Esophagus mucosa (tissue), 1 donor: Measurements from ENCODE around the gene NCOR1. TPM values are rescaled to one million over a fixed set of nuclear protein-coding genes. Genes with fewer than 3 reads are reported as not detected.
"Not testable (repeated sequence)": the region's sequence is repeated elsewhere in the genome, so short reads cannot be mapped to it uniquely, and the experiment has no call there.

ENCODE experiments used
- ATAC-seq: fragments of 200-7000 bp; cut with Tn5 transposase; one replicate; pipeline ENCODE4 v1.9.1; 2020
- total RNA-seq: library from RNA; stranded (reverse); gene quantifications from one replicate; pipeline ENCODE4 v1.2.4, GENCODE V29; 2023
- donor health status: DM: yes; HTN: yes; CAD: no.

Gene NCOR1
- total RNA-seq, 1 donor from 2014 or later: 71.0 TPM

GRCh38 chr17:16085066-16085699 lies 130.2 kb downstream of the NCOR1 start:
- no peak for ATAC-seq

GRCh38 chr17:16083223-16083622 lies 132.1 kb downstream of the NCOR1 start:
- ATAC-seq: no peak

DNA sequence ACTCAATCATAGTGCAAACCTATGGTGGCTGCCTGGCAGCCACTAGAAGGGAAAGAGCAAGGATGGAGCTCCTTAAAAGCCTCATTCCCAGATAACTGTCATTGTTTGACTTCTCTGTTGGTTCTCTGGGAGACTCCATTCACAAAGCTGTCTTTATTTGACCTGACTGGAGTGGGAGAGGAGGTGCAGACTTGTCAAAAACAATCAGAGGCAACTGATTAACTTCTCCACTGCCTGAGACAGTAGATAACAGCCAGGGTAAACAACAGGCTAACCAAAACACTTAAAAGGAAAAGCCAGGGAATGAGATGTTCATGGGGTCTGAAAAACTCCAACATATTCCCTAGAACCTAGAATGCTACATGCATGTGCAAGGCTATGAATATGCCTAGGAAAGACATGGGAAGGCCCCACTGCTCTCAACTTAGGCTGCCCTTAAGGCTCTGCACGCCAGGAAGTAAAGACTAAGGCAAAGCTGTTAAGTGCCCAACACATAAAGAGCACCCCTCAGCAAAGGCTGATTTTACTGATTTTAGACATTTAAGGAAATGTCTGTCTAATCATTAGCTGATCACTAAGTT lies 133.7 kb downstream of the NCOR1 start:
- ATAC-seq: no peak

DNA sequence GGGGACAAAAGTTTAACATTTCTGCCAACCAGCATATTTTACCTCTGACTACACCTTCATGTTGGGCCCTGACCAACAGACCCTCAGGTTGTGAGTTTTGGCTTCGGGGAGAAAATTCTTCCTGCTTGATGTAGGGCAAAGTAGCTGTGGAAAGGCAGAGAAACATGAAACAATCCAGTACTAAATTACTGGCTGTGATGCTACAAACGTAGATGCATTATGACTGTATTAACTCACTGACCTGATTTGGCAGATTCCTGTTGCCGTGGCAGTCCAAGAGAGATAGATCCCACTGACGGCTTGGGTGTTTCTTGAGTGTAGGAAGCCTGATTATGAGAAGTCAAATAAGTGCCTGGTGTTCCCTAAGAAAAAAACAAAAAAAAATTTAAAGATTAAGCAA lies 135.0 kb downstream of the NCOR1 start:
- no peak for ATAC-seq

GRCh38 chr17:16075949-16076348 lies 139.4 kb downstream of the NCOR1 start:
- no peak for ATAC-seq

DNA sequence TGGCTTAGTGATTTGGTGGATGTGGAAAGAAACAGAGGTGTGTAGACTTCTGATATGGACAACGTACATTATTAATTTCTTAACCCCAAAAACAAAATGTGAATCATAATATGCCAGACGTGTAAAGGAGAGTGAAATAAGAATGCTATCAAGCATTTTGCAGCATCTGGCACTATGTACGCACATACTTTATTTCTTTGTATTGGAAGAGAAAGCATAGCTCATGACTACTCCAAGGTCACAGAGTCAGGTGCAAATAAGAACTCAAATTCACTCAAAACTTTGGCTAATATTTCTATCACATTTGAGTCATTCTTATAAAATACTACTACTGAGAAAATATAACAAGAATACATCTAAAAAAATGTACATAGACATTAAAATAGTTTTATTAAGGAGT lies 140.9 kb downstream of the NCOR1 start:
- ATAC-seq: no peak

DNA sequence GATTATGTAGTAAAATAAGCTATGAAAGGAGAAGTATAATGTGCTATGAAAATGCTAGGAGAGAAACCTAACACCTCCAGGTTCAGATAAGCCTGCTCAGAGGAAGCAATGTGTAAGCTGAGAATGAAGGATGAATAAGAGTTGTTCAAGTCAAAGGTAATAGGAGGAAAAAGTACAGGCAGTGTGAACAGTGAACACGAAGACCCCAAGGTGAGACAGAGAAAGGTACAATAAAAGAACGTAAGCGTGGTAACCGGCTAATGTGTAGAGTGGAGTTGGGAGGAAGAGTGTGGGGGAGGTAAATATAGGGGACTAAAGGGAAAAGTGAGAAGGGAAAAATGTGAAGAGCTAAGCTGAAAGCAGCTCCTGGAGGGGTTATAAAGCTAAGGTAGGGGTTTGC lies 141.5 kb downstream of the NCOR1 start:
- no peak for ATAC-seq

DNA sequence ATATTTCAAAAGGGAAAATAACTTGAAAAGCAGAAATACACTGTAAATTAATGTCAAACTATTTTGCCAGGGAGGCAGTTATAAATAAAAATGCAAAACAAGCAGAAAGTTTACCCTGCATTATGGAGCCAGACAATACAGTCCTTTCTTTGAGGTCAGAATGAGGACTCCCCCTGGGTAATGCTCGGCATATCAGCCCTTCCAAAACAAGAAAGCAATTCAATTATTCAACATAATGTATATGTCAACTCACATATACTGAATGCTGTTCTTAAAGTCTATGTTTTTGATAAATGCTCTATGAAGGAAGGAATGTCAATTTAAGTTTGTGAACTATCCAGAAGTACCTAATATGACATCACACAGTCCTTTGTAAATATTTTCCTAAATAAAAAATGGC lies 143.3 kb downstream of the NCOR1 start:
- no peak for ATAC-seq

GRCh38 chr17:16068323-16068722 lies 147.0 kb downstream of the NCOR1 start:
- no peak for ATAC-seq

DNA sequence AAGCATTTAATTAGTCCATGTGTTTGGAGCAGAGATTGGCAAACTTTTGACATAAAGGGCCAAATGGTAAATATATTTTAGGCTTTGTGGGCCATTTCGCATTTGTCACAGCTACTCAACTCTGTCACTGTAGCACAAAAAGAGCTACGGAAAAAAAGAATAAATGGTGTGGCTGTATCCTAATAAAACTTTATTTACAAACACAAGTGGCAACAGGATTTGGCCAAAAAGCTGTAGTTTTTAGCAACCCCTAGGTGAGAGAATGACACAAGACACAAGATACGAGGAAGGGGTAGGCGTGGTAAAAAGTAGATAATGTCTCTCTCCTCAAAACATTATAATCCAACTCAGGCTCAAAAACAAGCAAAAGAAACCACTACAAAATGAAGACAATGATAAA lies 149.2 kb downstream of the NCOR1 start:
- no peak for ATAC-seq

DNA sequence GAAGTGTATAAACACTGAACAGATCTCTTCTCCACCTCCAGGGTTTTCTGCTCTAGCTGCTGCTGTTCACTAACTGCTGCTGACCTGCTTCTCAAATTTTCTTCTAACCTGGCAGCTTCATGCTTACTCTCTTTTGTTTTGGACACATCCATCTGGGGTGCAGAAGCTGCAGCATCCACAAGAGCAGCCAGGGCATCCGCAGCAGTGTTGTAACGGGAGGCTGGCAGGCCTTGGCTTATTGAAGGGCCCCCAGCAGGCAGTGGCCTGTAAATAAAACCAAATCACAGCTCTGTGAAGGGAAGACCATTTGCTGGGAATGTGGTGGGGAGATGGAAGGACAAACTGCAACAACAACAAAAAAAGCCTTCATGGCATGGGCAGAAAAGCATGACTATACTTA lies 153.7 kb downstream of the NCOR1 start:
- ATAC-seq: no peak

DNA sequence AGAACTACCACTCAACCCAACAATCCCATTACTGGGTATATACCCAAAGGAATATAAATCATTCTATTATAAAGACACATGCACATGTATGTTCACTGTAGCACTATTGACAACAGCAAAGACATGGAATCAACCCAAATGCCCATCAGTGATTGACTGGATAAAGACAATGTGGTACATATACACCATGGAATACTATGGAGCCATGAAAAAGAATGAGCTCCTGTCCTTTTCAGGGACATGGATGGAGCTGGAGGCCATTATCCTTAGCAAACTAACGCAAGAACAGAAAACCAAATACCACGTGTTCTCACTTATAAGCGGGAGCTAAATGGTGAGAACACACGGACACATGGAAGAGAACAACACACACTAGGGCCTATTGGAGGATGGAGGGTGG lies 160.2 kb downstream of the NCOR1 start:
- ATAC-seq: not testable (repeated sequence)

DNA sequence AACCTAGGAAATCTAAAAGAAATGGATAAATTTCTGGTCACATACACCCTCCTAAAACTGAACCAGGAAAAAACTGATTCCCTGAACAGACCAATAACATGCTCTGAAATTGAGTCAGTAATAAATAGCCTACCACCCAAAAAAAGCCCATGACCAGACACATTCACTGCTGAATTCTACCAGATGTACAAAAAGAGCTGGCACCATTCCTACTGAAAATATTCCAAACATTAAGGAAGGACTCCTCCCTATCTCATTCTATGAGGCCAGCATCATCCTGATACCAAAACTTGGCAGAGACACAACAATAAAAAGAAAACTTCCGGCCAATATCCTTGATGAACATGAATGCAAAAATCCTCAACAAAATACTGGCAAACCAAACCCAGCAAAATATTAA lies 162.8 kb downstream of the NCOR1 start:
- ATAC-seq: no peak

GRCh38 chr17:16050844-16051243 lies 164.5 kb downstream of the NCOR1 start:
- no peak for ATAC-seq

GRCh38 chr17:16048811-16049449 lies 166.4 kb downstream of the NCOR1 start:
- no peak for ATAC-seq

GRCh38 chr17:16046966-16047365 lies 168.4 kb downstream of the NCOR1 start:
- ATAC-seq: no peak

GRCh38 chr17:16044487-16044886 lies 170.8 kb downstream of the NCOR1 start:
- ATAC-seq: no peak

DNA sequence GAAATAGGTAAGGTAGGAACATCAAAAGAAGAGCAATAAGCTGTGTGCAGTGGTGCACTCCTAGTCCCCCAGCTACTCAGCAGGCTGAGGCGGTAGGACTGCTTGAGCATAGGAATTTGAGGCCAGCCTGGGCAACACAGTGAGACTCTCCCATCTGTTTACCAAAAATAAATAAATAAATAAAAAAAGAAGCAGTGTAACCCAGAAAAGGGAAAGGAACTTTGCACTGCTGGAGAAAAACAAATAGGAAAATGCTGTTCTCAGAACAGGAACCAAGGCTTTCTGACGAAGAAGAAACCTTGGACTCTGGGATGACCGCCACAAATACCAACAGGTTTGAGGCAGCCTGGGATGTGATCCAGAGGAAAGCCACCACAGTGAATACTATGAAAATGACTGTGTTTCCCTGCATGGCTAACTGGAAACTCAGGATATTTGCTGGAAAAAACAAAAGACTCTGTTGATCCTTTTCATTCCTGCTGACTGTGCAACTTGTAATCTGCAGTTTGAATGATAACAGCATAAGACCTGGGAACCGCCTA lies 174.6 kb downstream of the NCOR1 start:
- no peak for ATAC-seq

GRCh38 chr17:16037636-16038035 lies 177.7 kb downstream of the NCOR1 start:
- ATAC-seq: no peak

DNA sequence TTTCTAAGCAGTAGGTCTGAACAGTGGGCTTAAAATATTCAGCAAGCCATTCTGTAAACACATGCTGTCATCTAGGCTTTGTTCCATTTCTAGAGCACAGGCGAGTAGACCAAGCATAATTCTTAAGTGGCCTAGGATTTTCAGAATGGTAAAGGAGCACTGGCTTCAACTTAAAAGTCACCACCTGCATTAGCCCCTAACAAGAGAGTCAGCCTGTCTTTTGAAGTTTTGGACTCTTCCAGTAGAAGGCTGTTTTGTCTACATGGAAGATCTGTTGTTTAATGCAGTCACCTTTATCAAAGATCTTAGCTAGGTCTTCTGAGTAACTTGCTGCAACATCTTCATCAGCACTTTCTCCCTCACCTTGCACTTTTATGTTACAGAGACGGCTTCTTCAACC lies 179.1 kb downstream of the NCOR1 start:
- ATAC-seq: no peak

DNA sequence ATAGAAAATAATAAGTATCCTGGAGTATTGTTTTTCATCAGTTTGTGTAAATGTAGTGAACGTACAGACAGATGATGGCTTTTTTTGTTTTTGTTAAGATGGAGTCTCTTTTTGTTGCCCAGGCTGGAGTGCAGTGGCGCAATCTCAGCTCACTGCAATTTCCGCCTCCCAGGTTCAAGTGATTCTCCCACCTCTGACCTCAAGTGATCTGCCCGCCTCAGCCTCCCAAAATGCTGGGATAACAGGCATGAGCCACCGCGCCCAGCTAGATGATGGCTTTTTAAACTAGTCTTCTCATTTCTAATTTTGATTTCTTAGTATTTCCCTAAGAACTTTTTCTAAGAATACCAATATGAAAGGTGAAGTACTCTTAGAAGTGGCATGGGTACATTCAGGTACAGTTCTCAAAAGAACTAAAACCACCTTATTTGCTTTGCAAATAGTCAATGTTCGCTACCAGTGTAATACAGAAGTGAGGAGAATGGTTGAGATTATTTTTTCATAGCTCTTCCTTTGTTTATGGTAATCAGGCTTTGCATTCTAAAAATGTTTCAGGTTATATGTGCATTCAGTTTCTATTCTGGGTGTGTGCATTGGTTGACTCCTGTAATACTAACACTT lies 181.5 kb downstream of the NCOR1 start:
- no peak for ATAC-seq

DNA sequence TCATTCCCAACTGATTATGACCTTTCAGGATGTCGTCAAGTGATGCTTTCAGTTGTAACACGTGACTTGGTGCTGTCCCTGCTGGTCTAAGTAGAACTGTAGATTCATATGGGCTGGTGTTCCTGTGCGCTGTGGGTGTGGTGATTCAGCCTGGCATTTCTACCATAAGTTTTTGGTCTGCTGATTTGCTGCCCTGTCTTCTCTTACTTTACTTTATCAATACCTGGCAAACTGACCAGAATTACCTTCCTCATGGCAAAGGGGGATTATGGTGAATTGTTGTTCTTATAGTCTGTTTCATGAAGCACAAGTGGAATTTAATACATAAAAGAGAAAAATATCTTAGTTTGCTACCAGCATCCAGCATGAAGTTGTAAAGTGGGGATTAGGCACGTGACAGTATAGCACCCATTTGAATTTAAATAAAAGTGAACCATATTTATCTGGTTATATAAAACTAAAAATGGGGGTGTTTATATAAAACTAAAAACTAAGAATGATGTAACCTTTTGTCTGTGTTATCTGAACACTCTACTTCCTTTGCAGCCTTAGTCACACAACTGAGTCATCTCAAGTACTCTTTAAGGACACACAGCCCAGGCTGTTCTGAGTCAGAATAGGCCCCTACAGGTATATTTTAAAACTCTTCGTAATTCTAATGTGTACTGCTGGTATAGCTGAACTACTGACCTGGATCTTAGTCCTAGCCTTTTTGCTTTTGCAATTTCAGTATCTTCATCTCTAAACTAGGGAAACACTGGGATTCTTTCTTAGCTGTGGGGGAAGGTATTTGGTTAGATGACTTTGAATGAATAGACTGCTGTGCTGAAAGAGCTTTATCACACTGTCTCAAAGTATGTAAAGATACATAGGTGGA lies 187.4 kb downstream of the NCOR1 start:
- peak; percentile 98 for ATAC-seq

- no peak for ATAC-seq
Measured at GRCh38 chr17:16026895-16027294, 188.4 kb downstream of the NCOR1 start.
